Common myeloid progenitor, CD34-positive (primary cell): ENCODE results near the gene PNCK. TPM values are rescaled to one million over a fixed set of nuclear protein-coding genes. Genes with fewer than 3 reads are reported as not detected.
A peak's percentile ranks its signal among the peaks of the same experiment; 100 is the strongest.

Experiments
- CTCF ChIA-PET: fragments of 350-600 bp; sonication (Branson Sonifier 250); formaldehyde crosslinking; loops from one replicate; lab custom pipeline; 2021; ENCODE audit warnings: antibody characterized with exemption; lab: Charles Lee
- POLR2A ChIA-PET: fragments of 350-600 bp; sonication (Branson Sonifier 250); formaldehyde crosslinking; loops from one replicate; lab custom pipeline; 2021; ENCODE audit warnings: antibody characterized with exemption; lab: Charles Lee
- DNase-seq, 3 donors: peaks; one replicate each; pipeline versions ENCODE4 v3.0.0 to v3.0.0-alpha.2; 2013
- H3K27ac ChIP-seq, 2 experiments: 1 replicate in 1 of 2; 2 replicates in 1 of 2; pipeline ENCODE4 v1.7.0; 2013; ENCODE audit warnings: inconsistent platforms in 2 of 2, low read length in 2 of 2, mild to moderate bottlenecking in 2 of 2, low read depth in 1 of 2, moderate library complexity in 1 of 2; ENCODE audit not compliant: severe bottlenecking in 2 of 2, insufficient read depth in 1 of 2, poor library complexity in 1 of 2
- H3K27me3 ChIP-seq, 5 experiments: replicated peaks in 2 of 5; 1 replicate in 3 of 5; 2 replicates in 2 of 5; pipeline versions ENCODE4 v1.6.1 to v1.7.0; 2013; ENCODE audit warnings: low read length in 4 of 5, mild to moderate bottlenecking in 2 of 5, moderate library complexity in 2 of 5, inconsistent platforms in 1 of 5; ENCODE audit not compliant: insufficient read depth in 5 of 5, control insufficient read depth in 4 of 5
- H3K36me3 ChIP-seq, 4 experiments: 1 replicate in 2 of 4; 2 replicates in 2 of 4; pipeline versions ENCODE4 v1.6.1 to v1.7.0; 2013; ENCODE audit warnings: low read length in 3 of 4, control low read depth in 1 of 4, mild to moderate bottlenecking in 1 of 4; ENCODE audit not compliant: control insufficient read depth in 4 of 4, insufficient read depth in 4 of 4
- H3K4me1 ChIP-seq, 4 experiments: 1 replicate in 3 of 4; 2 replicates in 1 of 4; pipeline versions ENCODE4 v1.6.1 to v1.7.1; 2013; ENCODE audit warnings: low read length in 3 of 4, mild to moderate bottlenecking in 3 of 4, control low read depth in 1 of 4, inconsistent platforms in 1 of 4, moderate library complexity in 1 of 4; ENCODE audit not compliant: control insufficient read depth in 4 of 4, insufficient read depth in 4 of 4; ENCODE audit errors: control extremely low read depth in 1 of 4
- H3K4me3 ChIP-seq, 7 experiments: 1 replicate in 4 of 7; 2 replicates in 3 of 7; pipeline versions ENCODE4 v1.5.1 to v1.7.0; 2013; ENCODE audit warnings: mild to moderate bottlenecking in 7 of 7, low read length in 6 of 7, moderate library complexity in 6 of 7, inconsistent platforms in 2 of 7, low read depth in 2 of 7, control low read depth in 1 of 7; ENCODE audit not compliant: insufficient read depth in 4 of 7, control insufficient read depth in 1 of 7; ENCODE audit errors: extremely low read depth in 1 of 7
- H3K9me3 ChIP-seq, 5 experiments: 1 replicate in 4 of 5; 2 replicates in 1 of 5; pipeline versions ENCODE4 v1.6.1 to v1.7.1; 2013; ENCODE audit warnings: low read length in 4 of 5, mild to moderate bottlenecking in 2 of 5, inconsistent platforms in 1 of 5, low read depth in 1 of 5, moderate library complexity in 1 of 5; ENCODE audit not compliant: control insufficient read depth in 4 of 5, insufficient read depth in 2 of 5; ENCODE audit errors: control extremely low read depth in 1 of 5
- WGBS: methylation state at CpG from one replicate; pipeline ENCODE4 v1.1.5; 2013; ENCODE audit not compliant: insufficient coverage; 5-methylcytosine and 5-hydroxymethylcytosine counted together
- polyA plus RNA-seq: library from polyadenylated mRNA; unstranded; fragments of 120-200 nt; gene quantifications from one replicate; pipeline ENCODE4 v1.2.1, GENCODE V29; 2013

The PNCK gene
- polyA plus RNA-seq: not detected

DNA sequence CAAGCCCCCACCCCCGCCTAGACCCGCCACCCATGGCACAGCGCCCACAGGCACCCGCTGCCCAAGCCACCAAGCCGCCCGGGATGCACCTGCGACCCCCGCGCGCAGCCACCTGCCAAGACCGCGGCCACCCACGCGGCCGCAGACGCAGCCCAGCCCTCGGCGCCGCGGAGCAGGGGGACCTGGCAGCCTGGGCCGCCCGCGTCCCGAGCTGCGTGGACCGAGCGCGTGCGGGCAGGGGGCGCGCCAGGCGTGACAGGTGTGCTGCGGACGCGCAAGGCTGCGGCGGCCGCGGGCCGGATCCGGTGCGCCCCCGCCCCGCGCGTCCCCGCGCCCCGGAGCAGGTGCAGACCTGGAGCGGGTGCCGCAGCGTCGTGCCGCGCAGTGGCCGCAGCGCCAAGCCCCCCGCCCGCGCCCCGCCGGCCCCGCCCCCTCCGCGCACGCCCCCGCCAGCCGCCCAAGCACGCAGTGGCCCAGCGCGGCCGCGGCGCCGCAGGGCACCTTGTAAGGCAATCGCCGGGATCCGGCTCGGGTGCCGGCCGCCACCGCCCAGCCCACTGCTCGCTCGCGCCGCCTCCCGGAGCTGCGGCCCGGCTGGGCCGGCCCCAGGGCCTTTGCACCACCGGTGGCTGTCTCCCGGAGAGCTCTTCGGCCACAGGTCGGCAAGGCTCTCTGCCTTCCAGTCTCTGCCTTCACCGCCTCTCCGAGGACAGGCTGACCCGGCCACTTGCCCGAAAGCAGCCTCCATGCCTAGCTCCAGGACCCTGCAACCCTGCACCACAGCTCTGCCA, at the start of gene PNCK:
TSS of gene PNCK (minus strand) at position 386 of the 791 bp plus-strand sequence. CDS start 737 bp downstream, outside the sequence.
- Histone ChIP-seq H3K27ac (no peak within 1 kb of the TSS), H3K4me1 (peaks cover 0 to 2% (median 0%) of the 10 kb centered on the region in 4 experiments), H3K4me3 (no peak within 1 kb of the TSS), H3K36me3 (no peaks in the 10 kb centered on the region), H3K27me3 (peaks cover 0 to 49% (median 3%) of the 10 kb centered on the region in 5 experiments), H3K9me3 (peaks cover 0 to 2% (median 0%) of the 10 kb centered on the region in 5 experiments)
- CTCF ChIA-PET: interaction anchor here (1.4 kb wide), 1 partner anchor 135 kb away, joined by 3 read pairs; no protein-coding TSS in a partner anchor
- no peak for DNase-seq
- WGBS: 40% methylated on average over 54 of the region's 98 CpGs
- POLR2A ChIA-PET: interaction anchor here (0.7 kb wide), 1 partner anchor 212 kb away, joined by 3 read pairs; the partner anchor contains the start of gene L1CAM

DNA sequence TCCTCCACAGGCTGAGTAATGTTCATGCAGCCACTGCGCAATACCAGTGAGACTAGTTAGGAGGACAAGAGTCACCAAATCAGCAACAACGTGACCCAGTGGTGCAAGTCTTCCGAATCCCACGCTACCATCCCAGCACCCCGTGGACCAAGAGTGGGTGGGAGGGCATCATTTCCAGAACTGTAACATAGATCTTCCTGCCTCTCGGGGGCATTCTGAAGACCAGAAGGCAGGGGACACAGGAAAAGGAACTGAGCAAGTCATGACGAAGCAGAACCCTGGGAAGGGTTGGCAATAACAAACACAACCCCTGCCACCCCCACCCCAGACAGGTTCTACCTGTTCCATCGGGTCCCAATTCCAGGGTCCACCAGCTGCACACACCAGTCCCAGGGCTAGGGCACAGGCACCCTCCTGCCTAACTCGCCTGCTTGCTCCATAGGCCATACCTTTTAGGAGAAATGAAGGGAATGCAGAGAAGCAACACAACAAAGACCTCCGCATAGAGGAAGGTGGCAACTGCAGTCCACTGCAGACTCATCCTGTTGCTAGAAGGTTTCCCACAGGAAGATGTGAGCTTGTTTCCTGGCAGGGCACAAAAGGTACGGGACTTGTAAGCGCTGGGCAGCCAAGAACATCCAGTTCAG, 49.2 kb upstream of the PNCK start:
- peak in 2 of 3 donors; percentile 21 to 28 for DNase-seq
- Histone ChIP-seq H3K27me3 (peaks cover 0 to 8% (median 0%) of the 10 kb centered on the region in 5 experiments), H3K27ac (peak overlapping the region; percentile 50 to 83), H3K4me3 (peak overlapping the region; percentile 45 to 78 (median 66)), H3K4me1 (peaks cover 3 to 47% (median 42%) of the 10 kb centered on the region in 4 experiments), H3K9me3 (peaks cover 0 to 8% (median 2%) of the 10 kb centered on the region in 5 experiments), H3K36me3 (peaks cover 0 to 30% (median 13%) of the 10 kb centered on the region in 4 experiments)
- ChIA-PET POLR2A (no interaction called here), CTCF (interaction anchor here (1.2 to 1.5 kb wide), 2 partner anchors 9 to 14 kb away, joined by 4 read pairs; no protein-coding TSS in a partner anchor)
- 50% methylated on average over 10 of the region's 12 CpGs for WGBS

DNA sequence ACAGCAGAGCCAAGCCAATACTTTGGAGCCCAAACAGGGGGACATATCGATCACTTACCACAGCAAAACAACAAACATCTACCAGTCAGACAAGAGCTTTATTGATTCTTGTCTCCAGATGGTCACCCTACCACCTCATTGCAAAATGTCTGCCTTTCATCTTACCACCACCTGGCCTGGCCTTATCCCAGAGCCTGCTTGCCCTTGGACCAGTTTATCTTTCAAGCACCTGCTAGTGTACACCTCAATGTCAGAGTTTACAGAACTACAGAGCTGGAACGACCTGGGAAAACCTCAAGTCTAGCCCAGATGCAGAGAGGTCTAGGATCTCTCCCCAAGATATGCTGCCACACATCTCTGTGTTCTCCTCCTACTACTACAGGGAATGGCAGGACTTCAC, 46.1 kb upstream of the PNCK start:
- Histone ChIP-seq H3K4me1 (peaks cover 3 to 17% (median 11%) of the 10 kb centered on the region in 4 experiments), H3K4me3 (no peak overlapping the region), H3K27me3 (peaks cover 0 to 18% (median 0%) of the 10 kb centered on the region in 5 experiments), H3K27ac (no peak overlapping the region), H3K36me3 (peaks cover 0 to 47% (median 23%) of the 10 kb centered on the region in 4 experiments), H3K9me3 (peaks cover 0 to 8% (median 0%) of the 10 kb centered on the region in 5 experiments)
- ChIA-PET POLR2A (interaction anchor here (0.6 to 1.6 kb wide), 2 partner anchors 11 to 729 kb away, joined by 3 to 5 read pairs; no protein-coding TSS in a partner anchor), CTCF (interaction anchor here (1.2 to 3.2 kb wide), 2 partner anchors 10 to 12 kb away, joined by 6 to 14 read pairs; no protein-coding TSS in a partner anchor)
- no peak for DNase-seq
- 68% methylated on average over 2 of the region's 2 CpGs for WGBS

DNA sequence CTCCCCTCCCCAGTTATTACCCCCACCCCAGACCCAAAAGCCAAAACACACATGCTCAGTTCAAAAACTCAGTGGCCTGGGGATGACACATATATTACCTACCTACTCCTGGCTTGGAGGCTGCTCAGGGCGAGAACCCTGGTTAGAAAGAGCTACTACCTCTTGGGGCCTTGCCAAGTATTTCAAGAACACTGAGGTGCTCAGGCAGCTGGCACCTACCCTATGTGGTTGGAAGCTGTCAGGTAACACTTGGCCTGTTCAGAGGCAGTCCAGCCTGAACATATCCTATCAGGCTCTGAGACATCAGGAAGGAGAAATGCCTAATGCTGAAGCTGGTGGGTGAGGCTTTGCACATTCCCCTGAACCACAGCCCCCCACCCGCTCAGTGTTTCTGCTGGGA, 45.6 kb upstream of the PNCK start:
- no peak for DNase-seq
- Histone ChIP-seq H3K4me3 (no peak overlapping the region), H3K4me1 (peaks cover 3 to 17% (median 11%) of the 10 kb centered on the region in 4 experiments), H3K9me3 (peaks cover 0 to 7% (median 0%) of the 10 kb centered on the region in 5 experiments), H3K27ac (no peak overlapping the region), H3K36me3 (peaks cover under 1 to 51% (median 26%) of the 10 kb centered on the region in 4 experiments), H3K27me3 (peaks cover 0 to 18% (median 0%) of the 10 kb centered on the region in 5 experiments)
- CTCF ChIA-PET: interaction anchor here (1.2 to 3.2 kb wide), 2 partner anchors 9 to 12 kb away, joined by 6 to 14 read pairs; no protein-coding TSS in a partner anchor
- WGBS: no CpG with 5 or more reads among the region's 2 CpGs
- POLR2A ChIA-PET: interaction anchor here (0.6 kb wide), 1 partner anchor 730 kb away, joined by 5 read pairs; no protein-coding TSS in a partner anchor

DNA sequence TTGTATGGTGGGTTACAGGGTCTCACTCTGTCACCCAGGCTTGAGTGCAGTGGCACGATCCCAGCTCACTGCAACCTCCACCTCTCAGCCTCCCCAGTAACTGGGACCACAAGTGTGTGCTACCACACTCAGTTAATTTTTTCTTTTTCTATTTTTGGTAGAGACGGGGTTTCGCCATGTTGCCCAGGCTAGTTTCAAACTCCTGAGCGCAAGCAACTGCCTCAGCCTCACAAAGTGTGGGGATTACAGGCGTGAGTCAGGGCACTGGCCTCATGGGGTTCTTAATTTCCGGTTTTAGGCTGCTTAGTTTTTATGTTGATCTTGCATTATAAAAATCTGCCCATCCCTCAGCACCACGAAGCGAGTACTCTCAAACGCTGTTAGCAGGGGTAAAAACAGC, 43.8 kb upstream of the PNCK start:
- peaks cover 3 to 59% (median 30%) of the 10 kb centered on the region in 4 experiments for H3K36me3 ChIP-seq
- 93% methylated on average over 9 of the region's 9 CpGs for WGBS
- H3K27me3 ChIP-seq: peaks cover 0 to 10% (median 0%) of the 10 kb centered on the region in 5 experiments

DNA sequence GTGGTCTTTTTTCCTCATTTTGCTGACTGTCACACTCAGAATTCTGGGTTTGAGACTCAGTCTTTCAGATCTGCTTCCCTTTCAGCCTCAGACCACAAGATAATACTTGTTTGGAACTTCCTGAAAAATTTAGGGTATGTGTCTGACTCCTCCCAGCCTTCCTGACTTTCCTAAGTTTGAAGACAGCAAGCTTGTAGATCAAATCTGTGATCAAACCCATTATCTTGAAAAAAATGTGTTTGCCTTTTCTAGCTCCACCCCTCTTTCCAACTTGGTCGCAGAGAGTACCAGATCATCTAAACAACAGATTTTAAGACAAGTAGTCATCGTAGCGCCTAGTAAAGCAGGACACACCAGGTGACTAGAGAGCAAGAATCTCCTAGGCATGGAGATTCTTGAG, 40.6 kb upstream of the PNCK start:
- H3K36me3 ChIP-seq: peaks cover 4 to 55% (median 26%) of the 10 kb centered on the region in 4 experiments
- 93% methylated on average over 2 of the region's 3 CpGs for WGBS
- CTCF ChIA-PET: interaction anchor here (1.3 kb wide), 1 partner anchor 8 kb away, joined by 4 read pairs; no protein-coding TSS in a partner anchor

More for the DNA sequence above, 43.8 kb upstream of the PNCK start:
- no peaks in the 10 kb centered on the region for H3K9me3 ChIP-seq
- H3K27ac ChIP-seq: no peak overlapping the region
- ChIA-PET CTCF (interaction anchor here (0.7 kb wide), 1 partner anchor 247 kb away, joined by 3 read pairs; no protein-coding TSS in a partner anchor), POLR2A (no interaction called here)
- DNase-seq: no peak
- H3K4me1 ChIP-seq: peaks cover 1 to 7% (median 4%) of the 10 kb centered on the region in 4 experiments
- H3K4me3 ChIP-seq: no peak overlapping the region

More for the DNA sequence above, 40.6 kb upstream of the PNCK start:
- Histone ChIP-seq H3K4me1 (no peaks in the 10 kb centered on the region), H3K27ac (no peak overlapping the region), H3K27me3 (peaks cover 0 to 17% (median 0%) of the 10 kb centered on the region in 5 experiments), H3K4me3 (no peak overlapping the region), H3K9me3 (no peaks in the 10 kb centered on the region)
- POLR2A ChIA-PET: no interaction called here
- no peak for DNase-seq
